ENCODE measurements around the gene RIPOR3.

- TF ChIP-seq TAF1 (IDR thresholded peaks at IDR 0.05; ENCODE audit: control insufficient read depth, extremely low read depth, insufficient read depth, low read length, severe bottlenecking) (no peak), SIN3A (IDR thresholded peaks at IDR 0.05; ENCODE audit: borderline replicate concordance in 2 of 2, control insufficient read depth in 1 of 2, low read depth in 2 of 2, low read length in 2 of 2) (no peak), CHD7 (IDR thresholded peaks at IDR 0.05; ENCODE audit: low read depth, low read length) (no peak), CTCF (IDR thresholded peaks at IDR 0.05 in 2 of 3, conservative IDR thresholded peaks at IDR 0.05 in 1 of 3; ENCODE audit: insufficient read depth in 2 of 3, low read depth in 1 of 3, low read length in 3 of 3) (no peak), MTA1 (IDR thresholded peaks at IDR 0.05; ENCODE audit: borderline replicate concordance) (no peak), JUND (IDR thresholded peaks at IDR 0.05; ENCODE audit: borderline replicate concordance, low read depth, low read length) (no peak), JUND (tag; IDR thresholded peaks at IDR 0.05; ENCODE audit: borderline replicate concordance, low read depth, low read length) (no peak), ZNF518B (CRISPR knock-in tag; IDR thresholded peaks at IDR 0.05) (no peak), CBX1 (IDR thresholded peaks at IDR 0.05; ENCODE audit: low read depth) (no peak)
Measured at GRCh38 chr20:50652702-50653294, 38.5 kb downstream of the RIPOR3 start.

Measured in K562 (cell line).